ENCODE measurements around the gene GAK.

Gene GAK

GRCh38 chr4:910366-911091 is 21.6 kb downstream of the GAK start:
- DNase-seq (ENCODE audit: low spot score) = no peak
- in situ Hi-C loops (cut with MboI; ENCODE audit: low pct_unique_long_range_greater_than_20kb, low sequenced_read_pairs, unreplicated experiment) = no loop called here
- TF ChIP-seq CTCF (IDR thresholded peaks at IDR 0.05; ENCODE audit: extremely low read depth, insufficient read depth, missing control alignments) = no peak

DNA sequence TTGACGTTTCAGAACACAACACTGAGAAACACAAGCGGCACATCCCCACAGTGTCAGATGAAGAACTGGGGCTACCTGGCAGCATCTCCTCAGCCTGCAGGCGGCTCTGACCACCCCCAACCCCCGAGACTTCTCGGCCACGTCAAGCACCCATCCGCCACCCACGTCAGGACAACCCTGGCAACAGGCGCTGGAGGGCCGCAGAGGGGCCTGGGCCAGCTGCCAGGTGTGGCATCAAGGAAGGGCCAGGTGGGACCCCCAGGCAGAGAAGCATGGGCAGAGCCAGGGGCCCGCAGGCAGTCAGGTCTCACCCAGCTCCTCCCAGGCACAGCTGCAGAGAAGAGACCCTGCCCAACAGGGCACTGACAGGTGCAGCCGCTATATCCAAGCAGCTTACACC is 22.3 kb downstream of the GAK start:
- in situ Hi-C loops (cut with MboI; ENCODE audit: low pct_unique_long_range_greater_than_20kb, low sequenced_read_pairs, unreplicated experiment) = no loop called here
- no peak for TF ChIP-seq CTCF (IDR thresholded peaks at IDR 0.05; ENCODE audit: extremely low read depth, insufficient read depth, missing control alignments)
- no peak for DNase-seq (ENCODE audit: low spot score)

- no peak for DNase-seq (ENCODE audit: low spot score)
- no peak for TF ChIP-seq CTCF (IDR thresholded peaks at IDR 0.05; ENCODE audit: extremely low read depth, insufficient read depth, missing control alignments)
- in situ Hi-C loops (cut with MboI; ENCODE audit: low pct_unique_long_range_greater_than_20kb, low sequenced_read_pairs, unreplicated experiment) = no loop called here
These were observed 23.0 kb downstream of the GAK start for GRCh38 chr4:909131-909571.

DNA sequence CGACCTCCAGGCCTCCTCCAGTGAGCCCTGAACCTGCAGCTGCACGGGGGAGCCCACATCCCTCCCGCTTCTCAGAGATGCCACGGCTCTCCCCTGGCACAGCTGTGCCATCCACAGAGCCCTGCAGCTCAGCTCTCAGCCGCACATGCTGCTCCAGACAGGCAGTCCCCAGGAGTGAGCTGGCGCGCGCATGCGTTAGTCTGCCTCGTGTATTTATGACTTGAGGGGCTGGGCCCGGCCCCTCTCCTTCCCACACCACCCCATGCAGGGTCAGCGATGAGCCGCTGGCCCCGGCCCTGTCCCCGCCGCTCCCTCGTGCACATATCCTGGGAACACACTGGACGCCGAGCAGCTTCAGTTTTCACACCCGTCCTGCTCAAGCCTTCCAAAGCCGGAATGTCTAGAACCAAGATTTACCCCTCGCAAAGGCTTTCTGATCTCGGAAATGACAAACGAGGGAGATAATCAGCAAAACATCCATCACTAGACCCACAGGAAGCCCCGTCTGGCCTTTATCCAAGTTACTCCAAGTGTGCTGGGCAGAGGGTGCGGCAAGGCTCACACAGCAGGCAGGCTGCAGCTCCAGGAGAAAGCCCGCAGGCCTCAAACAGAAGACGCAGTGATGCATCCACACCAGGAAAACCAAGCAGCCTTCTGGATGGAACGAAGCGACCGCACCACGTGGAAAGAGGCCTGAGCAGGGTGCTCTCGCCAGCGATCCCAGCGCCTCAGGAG is 24.3 kb downstream of the GAK start:
- no peak for DNase-seq (ENCODE audit: low spot score)
- in situ Hi-C loops (cut with MboI; ENCODE audit: low pct_unique_long_range_greater_than_20kb, low sequenced_read_pairs, unreplicated experiment) = no loop called here
- TF ChIP-seq CTCF (IDR thresholded peaks at IDR 0.05; ENCODE audit: extremely low read depth, insufficient read depth, missing control alignments) = no peak

DNA sequence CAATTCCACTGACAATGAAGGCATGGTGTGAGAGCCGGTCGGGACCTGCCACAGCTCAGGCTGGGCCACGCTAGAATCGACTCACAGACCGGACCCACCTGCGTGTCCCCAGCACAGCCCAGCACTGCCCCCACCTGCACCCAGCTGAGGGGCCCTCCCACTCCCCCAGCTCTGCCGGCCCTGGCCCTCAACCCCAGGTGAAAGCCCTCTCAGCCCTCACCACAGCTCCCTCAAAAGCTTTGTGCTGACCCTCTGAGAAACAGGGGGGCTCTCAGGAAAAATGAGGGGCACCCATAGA is 25.1 kb downstream of the GAK start:
- no peak for DNase-seq (ENCODE audit: low spot score)
- in situ Hi-C loops (cut with MboI; ENCODE audit: low pct_unique_long_range_greater_than_20kb, low sequenced_read_pairs, unreplicated experiment) = no loop called here
- no peak for TF ChIP-seq CTCF (IDR thresholded peaks at IDR 0.05; ENCODE audit: extremely low read depth, insufficient read depth, missing control alignments)

DNA sequence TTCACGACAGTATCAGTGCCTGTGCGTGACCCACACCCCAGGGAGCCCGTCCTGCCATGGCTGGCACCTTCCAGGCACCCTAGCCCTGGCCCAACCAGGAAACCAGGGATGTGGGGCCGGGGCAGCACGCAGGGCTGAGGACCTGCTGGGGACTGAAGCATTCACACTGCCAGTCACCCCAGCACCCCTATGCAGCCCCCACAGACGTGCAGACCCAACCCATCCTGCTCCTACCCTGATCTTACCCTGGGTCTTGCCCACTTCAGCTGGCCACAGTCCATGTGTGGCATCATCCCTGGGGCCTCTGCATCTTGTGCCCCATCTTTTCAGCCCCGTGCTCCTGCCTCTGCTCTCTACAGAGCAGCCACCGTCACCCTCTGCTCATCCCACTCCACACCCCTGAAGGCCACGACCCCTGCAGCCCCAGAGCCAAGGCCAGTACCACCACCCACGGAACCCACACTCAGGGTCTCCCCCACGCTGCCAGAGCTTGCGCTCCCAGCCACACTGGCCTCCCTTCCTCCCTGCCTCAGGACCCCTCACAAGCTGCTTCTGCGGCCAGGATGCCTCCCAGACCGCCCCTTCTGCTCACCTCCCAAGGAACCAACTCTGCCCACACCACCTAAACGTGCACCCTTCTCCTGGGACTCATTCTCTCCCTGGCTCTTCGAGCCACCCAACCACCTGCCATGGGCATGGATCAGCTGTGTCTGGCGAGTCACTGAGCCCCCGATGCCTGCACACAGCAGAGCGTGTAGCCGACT is 25.6 kb downstream of the GAK start:
- no peak for DNase-seq (ENCODE audit: low spot score)
- no peak for TF ChIP-seq CTCF (IDR thresholded peaks at IDR 0.05; ENCODE audit: extremely low read depth, insufficient read depth, missing control alignments)
- in situ Hi-C loops (cut with MboI; ENCODE audit: low pct_unique_long_range_greater_than_20kb, low sequenced_read_pairs, unreplicated experiment) = no loop called here

All from GM13977 (cell line).